Stimulated activated CD8-positive, alpha-beta memory T cell treated with anti-CD3 and anti-CD28 coated beads, Interleukin-12 subunit alpha, Interleukin-12 subunit beta, amount 100 ng/mL, for 1 hour (primary cell): ENCODE results near the gene OR52E4.

Source experiments
- DNase-seq: peaks from one replicate; pipeline ENCODE4 v3.0.0-alpha.2; 2020; ENCODE audit warnings: low read depth

OR52E4 gene

GRCh38 chr11:5880329-5880728 lies at the start of gene OR52E4:
TSS of gene OR52E4 (plus strand) at chr11:5880629. CDS start at chr11:5884293, 3,664 bp downstream.
- DNase-seq: no peak

- DNase-seq: no peak
These were observed 49.1 kb upstream of the OR52E4 start for GRCh38 chr11:5831196-5831829.

GRCh38 chr11:5833446-5833845 lies 47.0 kb upstream of the OR52E4 start:
- DNase-seq: no peak

GRCh38 chr11:5837695-5838094 lies 42.7 kb upstream of the OR52E4 start:
- no peak for DNase-seq

- no peak for DNase-seq
These were observed 38.6 kb upstream of the OR52E4 start, which contains the start of gene OR52E6 for GRCh38 chr11:5841797-5842196. TSS of gene OR52E6 (minus strand) at chr11:5841897. CDS start at chr11:5841897, 0 bp downstream.

GRCh38 chr11:5846701-5847100 lies 33.7 kb upstream of the OR52E4 start:
- no peak for DNase-seq

GRCh38 chr11:5847711-5848110 lies 32.7 kb upstream of the OR52E4 start:
- no peak for DNase-seq

GRCh38 chr11:5851002-5851401 lies 29.4 kb upstream of the OR52E4 start:
- DNase-seq: no peak

GRCh38 chr11:5857590-5857989 lies 22.8 kb upstream of the OR52E4 start, which contains the start of gene OR52E8:
TSS of gene OR52E8 (minus strand) at chr11:5857690. CDS start at chr11:5857690, 0 bp downstream.
- no peak for DNase-seq

- DNase-seq: no peak
These were observed 14.6 kb upstream of the OR52E4 start for GRCh38 chr11:5865826-5866225.

GRCh38 chr11:5878564-5878963 lies 1.9 kb upstream of the OR52E4 start:
- no peak for DNase-seq

GRCh38 chr11:5881756-5882155 lies 1.3 kb downstream of the OR52E4 start:
- no peak for DNase-seq

GRCh38 chr11:5887172-5887571 lies 6.7 kb downstream of the OR52E4 start:
- no peak for DNase-seq

- DNase-seq: no peak
These were observed 7.2 kb downstream of the OR52E4 start for GRCh38 chr11:5887661-5888060.

GRCh38 chr11:5891216-5891800 lies 10.9 kb downstream of the OR52E4 start:
- DNase-seq: no peak

- DNase-seq: no peak
These were observed 12.5 kb downstream of the OR52E4 start, which contains the start of gene OR52E5 for GRCh38 chr11:5892908-5893307. TSS of gene OR52E5 (plus strand) at chr11:5893208. CDS start at chr11:5900777, 7,569 bp downstream.

GRCh38 chr11:5899534-5899933 lies 19.1 kb downstream of the OR52E4 start:
- DNase-seq: no peak

GRCh38 chr11:5910540-5910939 lies 30.1 kb downstream of the OR52E4 start:
- no peak for DNase-seq

GRCh38 chr11:5922749-5923426 lies 42.5 kb downstream of the OR52E4 start:
- DNase-seq: no peak

GRCh38 chr11:5923427-5923776 lies 43.0 kb downstream of the OR52E4 start:
- DNase-seq: no peak

- no peak for DNase-seq
These were observed 43.4 kb downstream of the OR52E4 start for GRCh38 chr11:5923794-5924193.

- no peak for DNase-seq
These were observed 47.8 kb downstream of the OR52E4 start for GRCh38 chr11:5928271-5928670.

GRCh38 chr11:5928811-5929210 lies 48.4 kb downstream of the OR52E4 start:
- no peak for DNase-seq
